Parathyroid adenoma (tissue), 2 donors: ENCODE data around the gene TRIM29.

Experiments
- H2AFZ ChIP-seq: fragments of 300-600 bp; sonication (generic); one replicate; pipeline ENCODE4 v1.7.0; 2017; ENCODE audit warnings: antibody characterized with exemption, mild to moderate bottlenecking
- H3K27ac ChIP-seq: fragments of 300-600 bp; sonication (generic); one replicate; pipeline ENCODE4 v1.7.0; 2017
- H3K27me3 ChIP-seq: fragments of 300-600 bp; sonication (generic); one replicate; pipeline ENCODE4 v1.7.0; 2017; ENCODE audit warnings: low read length; ENCODE audit not compliant: control insufficient read depth, insufficient read depth
- H3K36me3 ChIP-seq: fragments of 300-600 bp; sonication (generic); one replicate; pipeline ENCODE4 v1.7.0; 2017; ENCODE audit warnings: low read length; ENCODE audit not compliant: control insufficient read depth, insufficient read depth
- H3K4me1 ChIP-seq: fragments of 300-600 bp; sonication (generic); one replicate; pipeline ENCODE4 v1.7.0; 2017; ENCODE audit warnings: control low read depth
- H3K4me2 ChIP-seq: fragments of 300-600 bp; sonication (generic); one replicate; pipeline ENCODE4 v1.7.0; 2017; ENCODE audit warnings: low read length
- H3K4me3 ChIP-seq: fragments of 300-600 bp; sonication (generic); one replicate; pipeline ENCODE4 v1.7.0; 2017; ENCODE audit warnings: low read depth, low read length
- H3K79me2 ChIP-seq: fragments of 300-600 bp; sonication (generic); one replicate; pipeline ENCODE4 v1.7.0; 2017; ENCODE audit warnings: control low read depth
- H3K9ac ChIP-seq: fragments of 300-600 bp; sonication (generic); one replicate; pipeline ENCODE4 v1.7.0; 2017; ENCODE audit warnings: mild to moderate bottlenecking
- H3K9me3 ChIP-seq: fragments of 300-600 bp; sonication (generic); one replicate; pipeline ENCODE4 v1.7.0; 2017; ENCODE audit warnings: low read length; ENCODE audit not compliant: control insufficient read depth
- TF ChIP-seq, protein P1 (sequence below): fragments of 300-600 bp; sonication (generic); IDR thresholded peaks from one replicate; pipeline ENCODE4 v1.7.0; 2017; ENCODE audit warnings: antibody characterized with exemption, mild to moderate bottlenecking
- donor health status: primary hyperparathyroidism.

TRIM29 gene

DNA sequence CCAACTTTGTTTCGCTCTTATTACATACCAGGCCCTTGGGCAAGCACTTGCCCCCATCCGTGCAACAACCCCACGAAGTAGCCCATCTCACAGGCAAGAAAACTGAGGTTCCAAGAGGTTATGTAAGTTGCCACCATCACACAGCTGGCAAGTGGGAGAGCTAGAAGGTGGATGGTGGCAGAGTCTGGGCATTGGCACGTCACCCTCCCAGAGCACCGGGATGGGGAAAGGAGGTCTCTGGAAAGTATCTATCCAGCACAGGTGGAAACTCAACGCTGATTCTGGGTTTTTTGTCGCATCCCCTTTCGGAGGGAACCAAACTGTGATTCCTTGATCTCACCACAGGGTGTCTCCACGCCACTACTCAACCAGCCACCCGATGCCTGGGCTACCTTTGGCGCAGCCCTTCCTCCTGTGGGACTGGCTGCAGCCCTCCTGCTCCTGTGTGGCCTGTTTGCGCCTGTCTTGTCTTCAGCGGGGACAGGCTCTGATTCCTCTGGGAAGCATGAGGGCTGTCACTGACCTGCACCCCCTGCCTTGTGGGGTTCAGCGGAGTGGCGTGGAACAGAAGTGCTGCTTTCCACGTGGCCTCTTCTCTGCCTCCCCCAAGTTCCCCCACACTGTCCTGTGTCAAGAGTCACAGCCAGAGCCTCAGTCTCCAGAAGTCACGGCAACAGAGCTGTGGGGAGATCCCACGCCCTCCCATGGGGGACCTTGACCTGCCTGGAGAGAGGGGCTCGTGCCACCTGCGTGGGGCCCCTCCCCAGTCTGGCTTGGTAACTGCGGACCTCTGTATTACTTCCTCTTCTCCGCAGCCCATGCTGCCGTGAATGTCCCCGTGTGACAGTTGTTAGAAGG is 34.4 kb upstream of the TRIM29 start:
- H3K27me3 ChIP-seq, result no peaks in the 10 kb centered on the region
- no peak overlapping the region for H3K9ac ChIP-seq
- H2AFZ ChIP-seq, result no peak overlapping the region

DNA sequence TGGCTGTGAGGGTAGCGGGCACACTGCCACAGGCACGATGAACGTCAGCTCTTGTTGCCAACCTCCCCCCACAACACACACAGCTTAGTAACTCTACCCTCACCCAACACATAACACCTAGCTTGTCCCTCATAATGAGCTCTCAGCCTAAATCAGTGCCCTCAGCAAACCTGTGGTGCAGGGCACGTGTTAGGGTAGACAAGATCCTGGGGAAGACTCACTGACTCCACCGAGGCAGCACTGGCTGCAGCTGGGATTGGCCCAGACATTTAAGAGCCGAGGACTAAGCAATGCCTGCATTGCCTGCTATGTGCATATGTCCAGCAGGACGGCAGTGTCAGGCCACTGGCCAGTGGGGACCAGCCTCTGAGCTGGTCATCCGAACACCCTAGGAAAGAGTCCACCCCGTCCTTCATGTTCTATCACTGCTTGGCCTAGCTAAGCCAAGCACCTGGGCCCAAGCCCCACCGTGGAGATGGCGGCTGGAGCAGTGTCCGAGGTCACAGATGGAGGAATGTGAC is 32.9 kb upstream of the TRIM29 start:
- no peak overlapping the region for H3K9ac ChIP-seq
- H3K4me1 ChIP-seq, result no peaks in the 10 kb centered on the region
- H3K27me3 ChIP-seq, result no peaks in the 10 kb centered on the region
- H3K27ac ChIP-seq, result no peak overlapping the region
- no peaks in the 10 kb centered on the region for H3K9me3 ChIP-seq
- H3K36me3 ChIP-seq, result no peaks in the 10 kb centered on the region
- TF ChIP-seq, protein P1, sequence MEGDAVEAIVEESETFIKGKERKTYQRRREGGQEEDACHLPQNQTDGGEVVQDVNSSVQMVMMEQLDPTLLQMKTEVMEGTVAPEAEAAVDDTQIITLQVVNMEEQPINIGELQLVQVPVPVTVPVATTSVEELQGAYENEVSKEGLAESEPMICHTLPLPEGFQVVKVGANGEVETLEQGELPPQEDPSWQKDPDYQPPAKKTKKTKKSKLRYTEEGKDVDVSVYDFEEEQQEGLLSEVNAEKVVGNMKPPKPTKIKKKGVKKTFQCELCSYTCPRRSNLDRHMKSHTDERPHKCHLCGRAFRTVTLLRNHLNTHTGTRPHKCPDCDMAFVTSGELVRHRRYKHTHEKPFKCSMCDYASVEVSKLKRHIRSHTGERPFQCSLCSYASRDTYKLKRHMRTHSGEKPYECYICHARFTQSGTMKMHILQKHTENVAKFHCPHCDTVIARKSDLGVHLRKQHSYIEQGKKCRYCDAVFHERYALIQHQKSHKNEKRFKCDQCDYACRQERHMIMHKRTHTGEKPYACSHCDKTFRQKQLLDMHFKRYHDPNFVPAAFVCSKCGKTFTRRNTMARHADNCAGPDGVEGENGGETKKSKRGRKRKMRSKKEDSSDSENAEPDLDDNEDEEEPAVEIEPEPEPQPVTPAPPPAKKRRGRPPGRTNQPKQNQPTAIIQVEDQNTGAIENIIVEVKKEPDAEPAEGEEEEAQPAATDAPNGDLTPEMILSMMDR, result no peak
- no peaks in the 10 kb centered on the region for H3K79me2 ChIP-seq
- no peak overlapping the region for H3K4me3 ChIP-seq
- H2AFZ ChIP-seq, result no peak overlapping the region
- no peak overlapping the region for H3K4me2 ChIP-seq

More for the DNA sequence above, 34.4 kb upstream of the TRIM29 start:
- no peaks in the 10 kb centered on the region for H3K79me2 ChIP-seq
- TF ChIP-seq, protein P1, result peak; percentile 79
- no peaks in the 10 kb centered on the region for H3K9me3 ChIP-seq
- no peak overlapping the region for H3K4me2 ChIP-seq
- no peaks in the 10 kb centered on the region for H3K36me3 ChIP-seq
- no peaks in the 10 kb centered on the region for H3K4me1 ChIP-seq
- no peak overlapping the region for H3K4me3 ChIP-seq
- H3K27ac ChIP-seq, result no peak overlapping the region

DNA sequence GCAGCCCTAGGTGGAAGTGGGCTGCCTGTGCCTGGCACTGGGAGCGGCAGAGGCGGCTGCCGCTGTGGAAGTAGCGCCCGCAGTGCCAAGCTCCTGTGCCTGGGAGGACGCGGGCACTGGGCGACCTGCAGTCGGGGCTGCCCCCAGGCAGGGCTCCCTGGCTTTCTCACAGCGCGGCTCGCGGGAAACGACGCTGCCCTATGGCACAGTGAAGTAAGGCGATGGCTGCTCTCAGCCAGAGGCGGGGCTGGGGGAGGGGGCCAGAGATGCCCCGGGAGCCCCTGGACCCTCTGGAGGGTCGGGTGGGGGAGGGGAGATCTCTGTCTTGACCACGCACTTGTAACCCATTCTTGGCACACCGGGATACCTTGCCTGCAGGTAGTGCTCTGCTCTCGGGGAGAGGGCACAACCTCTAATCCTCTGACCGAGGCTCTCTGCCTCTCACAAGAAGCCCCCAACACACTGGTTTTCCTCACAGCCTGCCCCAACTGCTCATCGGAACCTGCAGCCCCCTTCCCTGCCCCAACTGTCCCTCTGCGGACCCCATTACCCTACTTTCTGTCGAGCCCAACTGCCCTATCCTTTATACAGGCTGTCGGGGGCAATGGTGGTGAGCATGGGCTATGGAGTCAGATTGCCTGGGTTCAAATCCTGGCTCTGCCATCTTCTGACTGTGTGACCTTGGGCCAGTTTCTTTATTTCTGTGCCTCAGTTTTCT is 32.2 kb upstream of the TRIM29 start:
- H2AFZ ChIP-seq, result no peak overlapping the region
- TF ChIP-seq, protein P1, result no peak
- H3K79me2 ChIP-seq, result no peaks in the 10 kb centered on the region
- H3K4me3 ChIP-seq, result no peak overlapping the region
- H3K4me2 ChIP-seq, result no peak overlapping the region
- no peak overlapping the region for H3K27ac ChIP-seq
- no peak overlapping the region for H3K9ac ChIP-seq
- no peaks in the 10 kb centered on the region for H3K9me3 ChIP-seq
- H3K4me1 ChIP-seq, result no peaks in the 10 kb centered on the region
- H3K27me3 ChIP-seq, result no peaks in the 10 kb centered on the region
- no peaks in the 10 kb centered on the region for H3K36me3 ChIP-seq

DNA sequence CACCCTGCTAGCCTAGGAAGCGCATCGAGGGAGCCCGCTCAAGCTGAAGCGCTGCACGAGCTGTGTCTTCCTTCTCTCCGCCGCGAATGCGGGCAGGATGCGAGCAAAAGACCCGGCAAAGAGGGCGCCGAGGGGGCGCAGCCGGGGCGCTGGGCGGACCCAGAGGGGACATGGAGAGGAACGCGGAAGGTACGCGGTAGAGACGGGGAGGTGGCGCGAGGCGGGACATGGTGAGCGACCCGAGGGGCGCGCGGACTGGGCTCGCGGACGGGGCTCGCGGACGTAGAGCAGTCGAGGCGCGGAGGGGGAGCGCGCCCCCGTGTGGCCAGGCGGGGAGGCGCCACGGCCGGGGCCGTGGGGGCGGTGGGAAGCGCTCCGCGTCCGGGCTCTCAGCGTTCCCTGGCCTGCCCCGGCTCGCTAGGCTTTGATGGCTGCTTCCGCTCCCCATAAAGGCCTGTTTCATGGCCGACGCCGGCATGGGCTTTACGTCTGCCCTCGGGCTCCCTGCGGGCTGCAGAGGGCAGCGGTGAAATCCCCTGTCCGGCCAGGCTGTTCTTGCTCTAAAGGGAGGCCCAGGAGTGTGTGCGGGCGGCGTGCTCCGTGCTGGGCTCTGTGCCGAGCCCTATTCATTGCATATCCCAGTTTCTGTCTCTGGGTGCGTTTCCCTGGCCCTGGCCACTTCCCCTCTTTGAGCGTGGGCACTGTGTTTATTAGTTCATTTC is 31.2 kb upstream of the TRIM29 start:
- Histone ChIP-seq H3K9me3 (no peaks in the 10 kb centered on the region), H3K4me3 (peak overlapping the region; percentile 47), H3K4me1 (no peaks in the 10 kb centered on the region), H3K27ac (no peak overlapping the region), H3K27me3 (no peaks in the 10 kb centered on the region), H3K9ac (no peak overlapping the region), H2AFZ (peak overlapping the region; percentile 97), H3K79me2 (no peaks in the 10 kb centered on the region), H3K4me2 (peak overlapping the region; percentile 79), H3K36me3 (no peaks in the 10 kb centered on the region)
- TF ChIP-seq, protein P1, result peak; percentile 80
